GM19452 (cell line): ENCODE results near the gene GRPR.
"Not testable (repeated sequence)": the region's sequence is repeated elsewhere in the genome, so short reads cannot be mapped to it uniquely, and the experiment has no call there.

ENCODE experiments used
- ATAC-seq: cut with Tn5 transposase; IDR thresholded peaks from one replicate; pipeline ENCODE4 v1.9.1; 2021; ENCODE audit not compliant: unreplicated experiment

The GRPR gene

GRCh38 chrX:16137416-16138107, 14.2 kb downstream of the GRPR start:
- ATAC-seq, result peak; percentile 84

GRCh38 chrX:16138108-16138427, 14.7 kb downstream of the GRPR start:
- ATAC-seq, result peak; percentile 29

- no peak for ATAC-seq
Observed at GRCh38 chrX:16140448-16140847, 17.1 kb downstream of the GRPR start.

GRCh38 chrX:16140983-16141382, 17.6 kb downstream of the GRPR start:
- ATAC-seq, result no peak

- no peak for ATAC-seq
Observed at GRCh38 chrX:16141422-16142245, 18.3 kb downstream of the GRPR start.

- no peak for ATAC-seq
Observed at GRCh38 chrX:16142246-16142558, 18.8 kb downstream of the GRPR start.

- no peak for ATAC-seq
Observed at GRCh38 chrX:16143968-16144367, 20.6 kb downstream of the GRPR start.

- ATAC-seq, result no peak
Observed at GRCh38 chrX:16144420-16144819, 21.1 kb downstream of the GRPR start.

- not testable (repeated sequence) for ATAC-seq
Observed at GRCh38 chrX:16145093-16145492, 21.7 kb downstream of the GRPR start.

GRCh38 chrX:16145656-16146055, 22.3 kb downstream of the GRPR start:
- no peak for ATAC-seq

- no peak for ATAC-seq
Observed at GRCh38 chrX:16148896-16149295, 25.5 kb downstream of the GRPR start.

GRCh38 chrX:16155581-16156096, 32.3 kb downstream of the GRPR start:
- ATAC-seq, result no peak

GRCh38 chrX:16156692-16157331, 33.4 kb downstream of the GRPR start:
- no peak for ATAC-seq

- ATAC-seq, result no peak
Observed at GRCh38 chrX:16160729-16161128, 37.4 kb downstream of the GRPR start.

GRCh38 chrX:16161173-16161572, 37.8 kb downstream of the GRPR start:
- ATAC-seq, result not testable (repeated sequence)

GRCh38 chrX:16162391-16162790, 39.0 kb downstream of the GRPR start:
- no peak for ATAC-seq

GRCh38 chrX:16164748-16165147, 41.4 kb downstream of the GRPR start:
- no peak for ATAC-seq

GRCh38 chrX:16167181-16167580, 43.8 kb downstream of the GRPR start, which contains the start of gene MAGEB17:
MAGEB17 (plus strand) TSS chrX:16167481; CDS start chrX:16170383, 2,902 bp downstream.
- ATAC-seq, result no peak

- no peak for ATAC-seq
Observed at GRCh38 chrX:16171039-16171438, 47.7 kb downstream of the GRPR start.

- no peak for ATAC-seq
Observed at GRCh38 chrX:16171944-16172343, 48.6 kb downstream of the GRPR start.

GRCh38 chrX:16172391-16172790, 49.0 kb downstream of the GRPR start:
- ATAC-seq, result no peak
